ENCODE results near the gene ATP1A2. TPM values are rescaled to one million over a fixed set of nuclear protein-coding genes. Genes with fewer than 3 reads are reported as not detected.
"Not testable (repeated sequence)": the region's sequence is repeated elsewhere in the genome, so short reads cannot be mapped to it uniquely, and the experiment has no call there.

ATP1A2 gene
- total and polyA plus RNA-seq, 4 donors, result 0.09 to 1.5 (median 0.29) TPM

DNA sequence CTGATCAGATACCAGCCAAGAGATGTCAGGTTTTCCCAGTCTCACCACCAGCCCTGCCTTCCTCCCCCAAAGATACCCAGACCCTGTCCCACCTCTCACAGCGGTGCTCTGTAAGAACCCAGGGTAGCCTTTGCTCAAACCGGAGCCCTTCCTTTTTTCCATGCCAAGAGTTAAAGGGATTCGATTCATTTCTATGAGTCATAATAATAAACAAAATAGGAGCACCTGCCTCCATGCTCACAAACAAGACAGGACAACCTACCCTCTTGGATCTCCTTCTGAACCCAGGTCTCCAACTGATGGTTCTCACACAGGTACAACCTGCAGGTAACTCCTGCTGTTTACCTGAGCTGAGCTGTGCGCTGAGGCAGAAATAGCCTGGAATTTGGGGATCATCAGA lies 5.9 kb upstream of the ATP1A2 start:
- Histone ChIP-seq H3K9me3 (ENCODE audit: control insufficient read depth in 4 of 4, low read length in 3 of 4) (no peaks in the 10 kb centered on the region), H3K27ac (ENCODE audit: low read depth in 1 of 2, low read length in 2 of 2) (no peak overlapping the region), H3K4me1 (ENCODE audit: control insufficient read depth in 4 of 4, insufficient read depth in 4 of 4, low read length in 3 of 4) (no peaks in the 10 kb centered on the region), H3K36me3 (ENCODE audit: control insufficient read depth in 4 of 4, insufficient read depth in 3 of 4, low read depth in 1 of 4, low read length in 3 of 4) (no peaks in the 10 kb centered on the region), H3K9ac (ENCODE audit: low read depth in 1 of 2, low read length in 2 of 2) (no peak overlapping the region), H3K27me3 (ENCODE audit: control insufficient read depth in 4 of 4, insufficient read depth in 4 of 4, low read length in 3 of 4) (no peaks in the 10 kb centered on the region), H3K4me3 (ENCODE audit: low read depth in 1 of 3, low read length in 3 of 3) (no peak overlapping the region)
- DNase-seq (ENCODE audit: low spot score), result no peak
- 60% methylated on average over 4 of the region's 4 CpGs for WGBS
- no peak for TF ChIP-seq TAF1 (conservative IDR thresholded peaks at IDR 0.05)
- TF ChIP-seq, protein P1, sequence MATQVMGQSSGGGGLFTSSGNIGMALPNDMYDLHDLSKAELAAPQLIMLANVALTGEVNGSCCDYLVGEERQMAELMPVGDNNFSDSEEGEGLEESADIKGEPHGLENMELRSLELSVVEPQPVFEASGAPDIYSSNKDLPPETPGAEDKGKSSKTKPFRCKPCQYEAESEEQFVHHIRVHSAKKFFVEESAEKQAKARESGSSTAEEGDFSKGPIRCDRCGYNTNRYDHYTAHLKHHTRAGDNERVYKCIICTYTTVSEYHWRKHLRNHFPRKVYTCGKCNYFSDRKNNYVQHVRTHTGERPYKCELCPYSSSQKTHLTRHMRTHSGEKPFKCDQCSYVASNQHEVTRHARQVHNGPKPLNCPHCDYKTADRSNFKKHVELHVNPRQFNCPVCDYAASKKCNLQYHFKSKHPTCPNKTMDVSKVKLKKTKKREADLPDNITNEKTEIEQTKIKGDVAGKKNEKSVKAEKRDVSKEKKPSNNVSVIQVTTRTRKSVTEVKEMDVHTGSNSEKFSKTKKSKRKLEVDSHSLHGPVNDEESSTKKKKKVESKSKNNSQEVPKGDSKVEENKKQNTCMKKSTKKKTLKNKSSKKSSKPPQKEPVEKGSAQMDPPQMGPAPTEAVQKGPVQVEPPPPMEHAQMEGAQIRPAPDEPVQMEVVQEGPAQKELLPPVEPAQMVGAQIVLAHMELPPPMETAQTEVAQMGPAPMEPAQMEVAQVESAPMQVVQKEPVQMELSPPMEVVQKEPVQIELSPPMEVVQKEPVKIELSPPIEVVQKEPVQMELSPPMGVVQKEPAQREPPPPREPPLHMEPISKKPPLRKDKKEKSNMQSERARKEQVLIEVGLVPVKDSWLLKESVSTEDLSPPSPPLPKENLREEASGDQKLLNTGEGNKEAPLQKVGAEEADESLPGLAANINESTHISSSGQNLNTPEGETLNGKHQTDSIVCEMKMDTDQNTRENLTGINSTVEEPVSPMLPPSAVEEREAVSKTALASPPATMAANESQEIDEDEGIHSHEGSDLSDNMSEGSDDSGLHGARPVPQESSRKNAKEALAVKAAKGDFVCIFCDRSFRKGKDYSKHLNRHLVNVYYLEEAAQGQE (IDR thresholded peaks at IDR 0.05), result no peak
- TF ChIP-seq NR2F2 (IDR thresholded peaks at IDR 0.05), result no peak
- TF ChIP-seq GABPA (IDR thresholded peaks at IDR 0.05 in 1 of 2, conservative IDR thresholded peaks at IDR 0.05 in 1 of 2), result no peak
- TF ChIP-seq, protein P2, sequence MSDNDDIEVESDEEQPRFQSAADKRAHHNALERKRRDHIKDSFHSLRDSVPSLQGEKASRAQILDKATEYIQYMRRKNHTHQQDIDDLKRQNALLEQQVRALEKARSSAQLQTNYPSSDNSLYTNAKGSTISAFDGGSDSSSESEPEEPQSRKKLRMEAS (IDR thresholded peaks at IDR 0.05), result no peak
- TF ChIP-seq JUND (IDR thresholded peaks at IDR 0.05), result no peak

DNA sequence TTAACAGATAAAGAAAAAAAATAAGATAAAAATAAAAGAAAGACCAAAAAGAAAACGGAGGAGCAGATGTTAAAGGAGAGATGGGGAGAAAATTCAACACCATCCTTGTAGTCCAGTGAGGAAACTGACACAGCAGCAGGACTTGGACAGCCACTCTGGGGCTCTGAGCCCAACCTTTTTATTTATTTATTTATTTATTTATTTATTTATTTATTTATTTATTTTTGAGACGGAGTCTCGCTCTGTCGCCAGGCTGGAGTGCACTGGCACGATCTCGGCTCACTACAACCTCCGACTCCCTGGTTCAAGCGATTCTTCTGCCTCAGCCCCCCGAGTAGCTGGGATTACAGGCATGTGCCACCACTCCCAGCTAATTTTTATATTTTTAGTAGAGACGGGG lies 4.1 kb upstream of the ATP1A2 start:
- not testable (repeated sequence) for H3K27me3 ChIP-seq (ENCODE audit: control insufficient read depth in 4 of 4, insufficient read depth in 4 of 4, low read length in 3 of 4); H3K27ac ChIP-seq (ENCODE audit: low read depth in 1 of 2, low read length in 2 of 2)

DNA sequence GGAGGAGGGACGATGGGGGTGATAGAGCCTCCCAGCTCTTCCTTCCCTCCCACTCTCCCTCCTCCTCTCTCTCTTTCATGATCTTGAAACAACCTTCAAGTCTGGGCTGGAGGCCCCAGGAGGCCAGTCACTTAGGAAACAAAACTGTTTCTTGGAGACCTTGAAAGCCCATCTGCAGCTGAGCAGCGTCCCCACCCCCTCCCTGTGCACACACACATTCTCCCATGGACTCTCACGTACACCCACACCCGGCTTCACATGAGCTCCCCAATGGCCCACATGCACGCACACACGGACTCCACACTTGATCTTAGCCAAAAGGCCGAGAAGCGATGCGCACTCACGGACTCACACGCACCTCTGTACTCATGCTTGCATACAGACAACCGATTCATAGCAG lies 3.2 kb upstream of the ATP1A2 start:
- H3K9me3 ChIP-seq (ENCODE audit: control insufficient read depth in 4 of 4, low read length in 3 of 4), result no peaks in the 10 kb centered on the region
- DNase-seq (ENCODE audit: low spot score), result no peak
- no peak overlapping the region for H3K9ac ChIP-seq (ENCODE audit: low read depth in 1 of 2, low read length in 2 of 2)
- TF ChIP-seq HNF4A (conservative IDR thresholded peaks at IDR 0.05) (no peak), TAF1 (conservative IDR thresholded peaks at IDR 0.05) (no peak), SP1 (IDR thresholded peaks at IDR 0.05) (no peak), HNF4G (IDR thresholded peaks at IDR 0.05) (no peak)
- TF ChIP-seq, protein P1 (IDR thresholded peaks at IDR 0.05), result no peak
- H3K4me3 ChIP-seq (ENCODE audit: low read depth in 1 of 3, low read length in 3 of 3), result no peak overlapping the region
- no peaks in the 10 kb centered on the region for H3K4me1 ChIP-seq (ENCODE audit: control insufficient read depth in 4 of 4, insufficient read depth in 4 of 4, low read length in 3 of 4)
- H3K27me3 ChIP-seq (ENCODE audit: control insufficient read depth in 4 of 4, insufficient read depth in 4 of 4, low read length in 3 of 4), result peaks cover 0 to 2% (median 0%) of the 10 kb centered on the region in 4 donors
- H3K36me3 ChIP-seq (ENCODE audit: control insufficient read depth in 4 of 4, insufficient read depth in 3 of 4, low read depth in 1 of 4, low read length in 3 of 4), result no peaks in the 10 kb centered on the region
- WGBS, result 90% methylated on average over 12 of the region's 12 CpGs
- H3K27ac ChIP-seq (ENCODE audit: low read depth in 1 of 2, low read length in 2 of 2), result no peak overlapping the region

More for the DNA sequence above, 4.1 kb upstream of the ATP1A2 start:
- H3K4me1 ChIP-seq (ENCODE audit: control insufficient read depth in 4 of 4, insufficient read depth in 4 of 4, low read length in 3 of 4); H3K9me3 ChIP-seq (ENCODE audit: control insufficient read depth in 4 of 4, low read length in 3 of 4); H3K36me3 ChIP-seq (ENCODE audit: control insufficient read depth in 4 of 4, insufficient read depth in 3 of 4, low read depth in 1 of 4, low read length in 3 of 4); H3K9ac ChIP-seq (ENCODE audit: low read depth in 1 of 2, low read length in 2 of 2); H3K4me3 ChIP-seq (ENCODE audit: low read depth in 1 of 3, low read length in 3 of 3); DNase-seq (ENCODE audit: low spot score): not testable (repeated sequence)
- 90% methylated on average over 10 of the region's 10 CpGs for WGBS
